ENCODE measurements around the gene SNU13. TPM values are rescaled to one million over a fixed set of nuclear protein-coding genes. Genes with fewer than 3 reads are reported as not detected.

Gene SNU13
- total RNA-seq, 1 experiment from 2014 or later = 203 TPM

DNA sequence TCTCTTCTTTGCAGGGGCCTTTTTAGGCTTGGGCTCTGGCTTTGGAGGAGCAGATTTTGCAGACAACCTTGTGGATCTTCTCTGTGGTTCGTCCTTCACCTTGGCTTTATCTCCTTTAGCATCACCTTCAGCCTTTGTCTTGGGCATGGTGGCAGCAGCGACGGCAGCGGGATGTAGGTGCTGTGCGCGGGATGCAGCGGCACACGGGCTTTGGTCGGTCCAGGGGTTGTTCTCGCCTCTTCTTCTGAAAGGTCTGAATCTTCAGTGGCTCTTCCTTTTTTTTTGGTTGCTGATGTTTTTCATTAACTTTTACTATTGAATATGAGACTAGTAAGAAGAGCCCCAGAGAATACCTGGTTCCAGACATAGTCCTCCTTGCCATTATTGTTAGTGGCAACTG is 20.7 kb upstream of the SNU13 start:
- Mint-ChIP-seq H3K27ac (no peak overlapping the region), H3K27me3 (ENCODE audit: low read depth) (peaks cover 12% of the 10 kb centered on the region), H3K36me3 (ENCODE audit: insufficient read depth in 1 of 3, low read depth in 3 of 3) (no peaks in the 10 kb centered on the region), H3K9me3 (no peaks in the 10 kb centered on the region), H3K4me1 (no peaks in the 10 kb centered on the region), H3K4me3 (no peak overlapping the region)
- H2BK5ac ChIP-seq (ENCODE audit: insufficient read length, low read length) = no peak overlapping the region
- no CpG with 5 or more reads among the region's 10 CpGs for WGBS (ENCODE audit: extremely low coverage, insufficient read length, low lambda C conversion rate)
- no peak overlapping the region for H4K91ac ChIP-seq (ENCODE audit: insufficient read length, low read depth, low read length)
- no peaks in the 10 kb centered on the region for H3K9me3 ChIP-seq (ENCODE audit: control insufficient read depth, low read depth, low read length)
- TF ChIP-seq, protein P1, sequence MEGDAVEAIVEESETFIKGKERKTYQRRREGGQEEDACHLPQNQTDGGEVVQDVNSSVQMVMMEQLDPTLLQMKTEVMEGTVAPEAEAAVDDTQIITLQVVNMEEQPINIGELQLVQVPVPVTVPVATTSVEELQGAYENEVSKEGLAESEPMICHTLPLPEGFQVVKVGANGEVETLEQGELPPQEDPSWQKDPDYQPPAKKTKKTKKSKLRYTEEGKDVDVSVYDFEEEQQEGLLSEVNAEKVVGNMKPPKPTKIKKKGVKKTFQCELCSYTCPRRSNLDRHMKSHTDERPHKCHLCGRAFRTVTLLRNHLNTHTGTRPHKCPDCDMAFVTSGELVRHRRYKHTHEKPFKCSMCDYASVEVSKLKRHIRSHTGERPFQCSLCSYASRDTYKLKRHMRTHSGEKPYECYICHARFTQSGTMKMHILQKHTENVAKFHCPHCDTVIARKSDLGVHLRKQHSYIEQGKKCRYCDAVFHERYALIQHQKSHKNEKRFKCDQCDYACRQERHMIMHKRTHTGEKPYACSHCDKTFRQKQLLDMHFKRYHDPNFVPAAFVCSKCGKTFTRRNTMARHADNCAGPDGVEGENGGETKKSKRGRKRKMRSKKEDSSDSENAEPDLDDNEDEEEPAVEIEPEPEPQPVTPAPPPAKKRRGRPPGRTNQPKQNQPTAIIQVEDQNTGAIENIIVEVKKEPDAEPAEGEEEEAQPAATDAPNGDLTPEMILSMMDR (conservative IDR thresholded peaks at IDR 0.05) = no peak
- H3T11ph ChIP-seq (ENCODE audit: low read length) = no peak overlapping the region
- H3K27me3 ChIP-seq (ENCODE audit: insufficient read depth, low read length) = no peaks in the 10 kb centered on the region
- no peak overlapping the region for H2AFZ ChIP-seq (ENCODE audit: low read length)
- no peak overlapping the region for H4K5ac ChIP-seq (ENCODE audit: insufficient read length, low read depth, low read length)
- no peaks in the 10 kb centered on the region for H4K20me1 ChIP-seq (ENCODE audit: control insufficient read depth, insufficient read depth, insufficient read length)
- H3K4me2 ChIP-seq (ENCODE audit: insufficient read depth, insufficient read length, low read length) = no peak overlapping the region
- no peak overlapping the region for H2BK120ac ChIP-seq (ENCODE audit: low read depth, low read length, poor library complexity, severe bottlenecking)
- H3K23me2 ChIP-seq (ENCODE audit: insufficient read length, low read depth, low read length, poor library complexity, severe bottlenecking) = no peaks in the 10 kb centered on the region
- no peak overlapping the region for H3K27ac ChIP-seq (ENCODE audit: insufficient read length, low read depth, low read length)
- H3K9ac ChIP-seq (ENCODE audit: extremely low read depth, insufficient read length, low read length) = no peak overlapping the region
- no peak for DNase-seq
- H3K4me1 ChIP-seq (ENCODE audit: insufficient read depth, low read length) = no peaks in the 10 kb centered on the region
- H3K56ac ChIP-seq (ENCODE audit: insufficient read length, low read depth, low read length) = no peak overlapping the region
- H3K4ac ChIP-seq (ENCODE audit: low read depth, low read length) = no peak overlapping the region
- no peak overlapping the region for H2AK5ac ChIP-seq (ENCODE audit: insufficient read length, low read length)
- no peak overlapping the region for H3K23ac ChIP-seq (ENCODE audit: insufficient read length, low read depth, low read length)
- H2BK12ac ChIP-seq (ENCODE audit: insufficient read length, low read depth, low read length) = no peak overlapping the region
- H4K8ac ChIP-seq (replicated peaks; ENCODE audit: insufficient read length, low read depth, low read length) = no peak overlapping the region
- no peak overlapping the region for H2BK20ac ChIP-seq (ENCODE audit: low read depth, low read length, poor library complexity, severe bottlenecking)
- H3K79me2 ChIP-seq (ENCODE audit: insufficient read depth, low read length) = no peaks in the 10 kb centered on the region
- no peaks in the 10 kb centered on the region for H3K79me1 ChIP-seq (ENCODE audit: insufficient read depth, low read depth, low read length, poor library complexity, severe bottlenecking)
- H3K18ac ChIP-seq (ENCODE audit: insufficient read length, low read depth, low read length) = no peak overlapping the region
- no peak overlapping the region for H3K14ac ChIP-seq (ENCODE audit: insufficient read depth, low read length)
- H2BK15ac ChIP-seq (ENCODE audit: low read depth, low read length) = no peak overlapping the region

Data from H9 (cell line).